SK-N-SH (cell line): ENCODE measurements around the gene PAPOLA. TPM values are rescaled to one million over a fixed set of nuclear protein-coding genes. Genes with fewer than 3 reads are reported as not detected.

Experiments used
- CTCF ChIA-PET: fragments of 300-600, 350-600 bp; formaldehyde crosslinking; extraction: SDS; loops from one replicate; lab custom pipeline; 2021; lab: Yijun Ruan, JAX
- POLR2A ChIA-PET: fragments of 350-600 bp; sonication (Branson Sonifier 250); formaldehyde crosslinking; extraction: SDS; loops from one replicate; lab custom pipeline; 2020; ENCODE audit warnings: antibody characterized with exemption, inconsistent platforms; lab: Yijun Ruan, JAX
- DNase-seq: peaks from one replicate; pipeline ENCODE4 v3.0.0; 2012
- H2AFZ ChIP-seq: fragments of 200-600 bp; sonication (generic); 2 replicates; pipeline ENCODE4 v1.8.1; 2016; ENCODE audit warnings: antibody characterized with exemption, mild to moderate bottlenecking, low read depth
- H3F3A ChIP-seq: fragments of 200-600 bp; sonication (generic); replicated peaks from 2 replicates; pipeline ENCODE3; 2016; ENCODE audit warnings: antibody characterized with exemption, mild to moderate bottlenecking; ENCODE audit not compliant: insufficient read depth
- H3K27ac ChIP-seq, 2 experiments: fragments of 200-500 bp in 1 of 2; fragments of 200-600 bp in 1 of 2; sonication (Bioruptor generic) in 1 of 2; sonication (generic), shearing (Covaris generic) in 1 of 2; 2 replicates each; pipeline versions ENCODE4 v1.5.1 to v1.6.1; 2014 to 2016; ENCODE audit warnings: low read depth in 2 of 2, inconsistent platforms in 1 of 2, low read length in 1 of 2, mild to moderate bottlenecking in 1 of 2, mixed read lengths in 1 of 2
- H3K27me3 ChIP-seq: fragments of 200-600 bp; sonication (generic), shearing (Covaris generic); 2 replicates; pipeline ENCODE4 v1.6.1; 2016; ENCODE audit warnings: mixed run types; ENCODE audit not compliant: insufficient read depth
- H3K36me3 ChIP-seq, 2 experiments: fragments of 200-500 bp in 1 of 2; fragments of 200-600 bp in 1 of 2; sonication (Bioruptor generic) in 1 of 2; sonication (generic) in 1 of 2; replicated peaks in 1 of 2; 2 replicates each; pipeline versions ENCODE3 to v1.5.1; 2014 to 2016; ENCODE audit warnings: low read length in 1 of 2, mild to moderate bottlenecking in 1 of 2; ENCODE audit not compliant: insufficient read depth in 2 of 2, control insufficient read depth in 1 of 2
- H3K4me1 ChIP-seq, 2 experiments: fragments of 200-500 bp in 1 of 2; fragments of 200-600 bp in 1 of 2; sonication (Bioruptor generic) in 1 of 2; sonication (generic), shearing (Covaris generic) in 1 of 2; 2 replicates each; pipeline versions ENCODE4 v1.5.1 to v1.6.1; 2014 to 2016; ENCODE audit warnings: low read depth in 1 of 2, low read length in 1 of 2, mixed run types in 1 of 2; ENCODE audit not compliant: insufficient read depth in 2 of 2, control insufficient read depth in 1 of 2
- H3K4me2 ChIP-seq: fragments of 200-600 bp; sonication (generic), shearing (Covaris generic); 2 replicates; pipeline ENCODE4 v1.6.1; 2017; ENCODE audit warnings: mixed run types
- H3K4me3 ChIP-seq, 2 experiments: fragments of 200-500 bp in 1 of 2; fragments of 200-600 bp in 1 of 2; sonication (Bioruptor generic) in 1 of 2; sonication (generic), shearing (Covaris generic) in 1 of 2; 2 replicates each; pipeline versions ENCODE4 v1.5.1 to v1.8.1; 2014 to 2016; ENCODE audit warnings: low read depth in 2 of 2, inconsistent platforms in 1 of 2, low read length in 1 of 2, mild to moderate bottlenecking in 1 of 2, mixed read lengths in 1 of 2, moderate library complexity in 1 of 2
- H3K79me2 ChIP-seq: fragments of 200-600 bp; sonication (generic); 2 replicates; pipeline ENCODE4 v1.8.1; 2017; ENCODE audit warnings: mild to moderate bottlenecking; ENCODE audit not compliant: insufficient read depth
- H3K9ac ChIP-seq: fragments of 200-600 bp; sonication (generic); 2 replicates; pipeline ENCODE4 v1.6.1; 2017; ENCODE audit warnings: mixed run types
- H3K9me2 ChIP-seq: fragments of 200-600 bp; sonication (generic); 2 replicates; pipeline ENCODE4 v1.6.1; 2017; ENCODE audit warnings: mixed run types
- H3K9me3 ChIP-seq: fragments of 200-600 bp; sonication (generic); 2 replicates; pipeline ENCODE4 v1.6.1; 2017; ENCODE audit warnings: mixed run types, mild to moderate bottlenecking, moderate library complexity
- H4K20me1 ChIP-seq: fragments of 200-600 bp; sonication (generic); 2 replicates; pipeline ENCODE4 v1.6.1; 2017; ENCODE audit warnings: mild to moderate bottlenecking, mixed run types; ENCODE audit not compliant: insufficient read depth
- CTCF ChIP-seq: fragments of 200-600 bp; sonication (generic); IDR thresholded peaks from 2 replicates; pipeline ENCODE4 v1.6.1; 2017; ENCODE audit warnings: antibody characterized with exemption, mild to moderate bottlenecking, moderate library complexity
- ELF1 ChIP-seq: IDR thresholded peaks from 2 replicates; pipeline ENCODE4 v1.4.0; 2012
- EP300 ChIP-seq, 2 experiments: IDR thresholded peaks; 2 replicates each; pipeline versions ENCODE4 v1.4.0 to v1.6.1; 2012; ENCODE audit warnings: borderline replicate concordance in 1 of 2, low read depth in 1 of 2, low read length in 1 of 2
- FOSL2 ChIP-seq: IDR thresholded peaks from 2 replicates; pipeline ENCODE4 v1.4.0; 2012; ENCODE audit warnings: low read depth, mild to moderate bottlenecking, moderate library complexity, borderline replicate concordance
- FOXJ3 ChIP-seq: sonication (generic); formaldehyde crosslinking; IDR thresholded peaks from 2 replicates; pipeline ENCODE4 v1.5.1; 2020; ENCODE audit warnings: mild to moderate bottlenecking, missing genetic modification reagents
- GABPA ChIP-seq: IDR thresholded peaks from 2 replicates; pipeline ENCODE4 v1.4.0; 2012; ENCODE audit warnings: low read depth, mild to moderate bottlenecking
- GATA2 ChIP-seq: sonication (generic); formaldehyde crosslinking; IDR thresholded peaks from 2 replicates; pipeline ENCODE4 v1.5.0; 2020; ENCODE audit warnings: mild to moderate bottlenecking, missing genetic modification reagents
- IRF3 ChIP-seq: fragments of 150-350 bp; IDR thresholded peaks from 2 replicates; pipeline ENCODE4 v1.6.1; 2016; ENCODE audit warnings: mild to moderate bottlenecking, low read depth, low read length
- JUND ChIP-seq: IDR thresholded peaks from 2 replicates; pipeline ENCODE4 v1.4.0; 2012
- MAX ChIP-seq: IDR thresholded peaks from 2 replicates; pipeline ENCODE4 v1.4.0; 2012; ENCODE audit warnings: low read depth
- MXI1 ChIP-seq: IDR thresholded peaks from 2 replicates; pipeline ENCODE4 v1.6.1; 2012; ENCODE audit warnings: mild to moderate bottlenecking, low read depth, low read length, improper control_type of control experiment
- NFIC ChIP-seq: IDR thresholded peaks from 2 replicates; pipeline ENCODE4 v1.4.0; 2012; ENCODE audit warnings: borderline replicate concordance
- POLR2AphosphoS5 ChIP-seq: IDR thresholded peaks from 2 replicates; pipeline ENCODE4 v1.6.1; 2012; ENCODE audit warnings: low read depth, low read length
- RAD21 ChIP-seq: IDR thresholded peaks from 2 replicates; pipeline ENCODE4 v1.6.1; 2012; ENCODE audit warnings: mild to moderate bottlenecking, low read length
- RCOR1 ChIP-seq: fragments of 150-350 bp; IDR thresholded peaks from 2 replicates; pipeline ENCODE4 v1.6.1; 2017; ENCODE audit warnings: antibody characterized with exemption, low read length
- REST ChIP-seq: IDR thresholded peaks from 2 replicates; pipeline ENCODE4 v1.6.1; 2012; ENCODE audit warnings: mild to moderate bottlenecking, low read depth, low read length, moderate library complexity
- RFX5 ChIP-seq: IDR thresholded peaks from 2 replicates; pipeline ENCODE4 v1.6.1; 2012; ENCODE audit warnings: mild to moderate bottlenecking, improper control_type of control experiment, low read length
- SIN3A ChIP-seq: IDR thresholded peaks from 2 replicates; pipeline ENCODE4 v1.6.1; 2012; ENCODE audit warnings: low read depth, mild to moderate bottlenecking, low read length, moderate library complexity, borderline replicate concordance
- TAF1 ChIP-seq: IDR thresholded peaks from 2 replicates; pipeline ENCODE4 v1.6.1; 2012; ENCODE audit warnings: low read depth, mild to moderate bottlenecking, low read length, moderate library complexity, borderline replicate concordance
- TCF12 ChIP-seq: IDR thresholded peaks from 2 replicates; pipeline ENCODE4 v1.4.0; 2012
- USF2 ChIP-seq: fragments of 150-350 bp; IDR thresholded peaks from 2 replicates; pipeline ENCODE4 v1.6.1; 2017; ENCODE audit warnings: antibody characterized with exemption, low read length, low read depth, borderline replicate concordance
- YY1 ChIP-seq: IDR thresholded peaks from 2 replicates; pipeline ENCODE4 v1.4.0; 2012; ENCODE audit warnings: low read depth, mild to moderate bottlenecking
- WGBS: methylation state at CpG from one replicate; pipeline ENCODE4 v1.1.6; 2017; ENCODE audit warnings: low lambda C conversion rate; 5-methylcytosine and 5-hydroxymethylcytosine counted together
- polyA plus RNA-seq, 3 experiments: library from polyadenylated mRNA; depleted of rRNA; stranded (reverse); fragments of >200 nt; gene quantifications; 2 replicates each; pipeline ENCODE4 v1.2.3, GENCODE V29; 2012

The PAPOLA gene
- polyA plus RNA-seq, 1 of the 3 experiments (the other 2 are of a cell fraction), result 53.7 TPM

- Histone ChIP-seq H3K9ac (no peak overlapping the region), H2AFZ (no peak overlapping the region), H3K9me3 (no peaks in the 10 kb centered on the region), H3K27ac (no peak overlapping the region), H3K4me1 (peaks cover 8 to 11% of the 10 kb centered on the region in 2 experiments; a peak in 3 of 4 replicates), H3K4me3 (no peak overlapping the region), H4K20me1 (peaks cover 95% of the 10 kb centered on the region), H3K79me2 (peaks cover 100% of the 10 kb centered on the region), H3K9me2 (no peaks in the 10 kb centered on the region), H3F3A (no peaks in the 10 kb centered on the region), H3K4me2 (no peak overlapping the region), H3K36me3 (peaks cover 0 to 4% of the 10 kb centered on the region in 2 experiments), H3K27me3 (no peaks in the 10 kb centered on the region)
- ChIA-PET POLR2A (interaction anchor here (1.2 kb wide), 1 partner anchor 9 kb away, joined by 3 read pairs; no protein-coding TSS in a partner anchor), CTCF (interaction anchor here (1.2 kb wide), 1 partner anchor 407 kb away, joined by 3 read pairs; no protein-coding TSS in a partner anchor)
- WGBS, result 98% methylated on average over 7 of the region's 7 CpGs
- no peak for DNase-seq
- TF ChIP-seq YY1 (no peak), NFIC (no peak), EP300 (IDR thresholded peaks at IDR 0.05; ENCODE audit: borderline replicate concordance in 1 of 2, low read depth in 1 of 2, low read length in 1 of 2) (no peak)
Observed at GRCh38 chr14:96507723-96508122, 5.5 kb downstream of the PAPOLA start.

- no peak overlapping the region for H3K4me2 ChIP-seq
- H4K20me1 ChIP-seq, result peaks cover 98% of the 10 kb centered on the region
- no peaks in the 10 kb centered on the region for H3F3A ChIP-seq
- no peaks in the 10 kb centered on the region for H3K27me3 ChIP-seq
- H3K4me1 ChIP-seq, result peaks cover 8 to 9% of the 10 kb centered on the region in 2 experiments; a peak in 3 of 4 replicates
- H3K9me2 ChIP-seq, result no peaks in the 10 kb centered on the region
- TF ChIP-seq SIN3A (no peak), MAX (no peak), MXI1 (no peak), CTCF (no peak), USF2 (no peak), YY1 (no peak), TCF12 (no peak), GATA2 (CRISPR knock-in tag) (no peak), ELF1 (no peak), RCOR1 (no peak), REST (no peak), GABPA (no peak), JUND (no peak), POLR2AphosphoS5 (no peak), RFX5 (no peak), FOXJ3 (CRISPR knock-in tag) (no peak), FOSL2 (no peak), RAD21 (no peak), TAF1 (no peak), IRF3 (no peak)
- no peaks in the 10 kb centered on the region for H3K9me3 ChIP-seq
- no peak overlapping the region for H3K4me3 ChIP-seq
- 100% methylated on average over 5 of the region's 5 CpGs for WGBS
- H2AFZ ChIP-seq, result no peak overlapping the region
- H3K27ac ChIP-seq, result no peak overlapping the region
- DNase-seq, result no peak
- H3K9ac ChIP-seq, result no peak overlapping the region
- peaks cover 100% of the 10 kb centered on the region for H3K79me2 ChIP-seq
- POLR2A ChIA-PET, result no interaction called here
- CTCF ChIA-PET, result no interaction called here
- H3K36me3 ChIP-seq, result peaks cover 0 to 4% of the 10 kb centered on the region in 2 experiments
Observed at GRCh38 chr14:96508900-96509299, 6.7 kb downstream of the PAPOLA start.
